GM19025 (cell line): Measurements from ENCODE around the gene H2AZ2.
A peak's percentile ranks its signal among the peaks of the same experiment; 100 is the strongest.

Source experiments
- ATAC-seq: cut with Tn5 transposase; IDR thresholded peaks from one replicate; pipeline ENCODE4 v1.9.1; 2021; ENCODE audit warnings: mild to moderate bottlenecking, low read depth, moderate library complexity; ENCODE audit not compliant: unreplicated experiment

Gene H2AZ2

DNA sequence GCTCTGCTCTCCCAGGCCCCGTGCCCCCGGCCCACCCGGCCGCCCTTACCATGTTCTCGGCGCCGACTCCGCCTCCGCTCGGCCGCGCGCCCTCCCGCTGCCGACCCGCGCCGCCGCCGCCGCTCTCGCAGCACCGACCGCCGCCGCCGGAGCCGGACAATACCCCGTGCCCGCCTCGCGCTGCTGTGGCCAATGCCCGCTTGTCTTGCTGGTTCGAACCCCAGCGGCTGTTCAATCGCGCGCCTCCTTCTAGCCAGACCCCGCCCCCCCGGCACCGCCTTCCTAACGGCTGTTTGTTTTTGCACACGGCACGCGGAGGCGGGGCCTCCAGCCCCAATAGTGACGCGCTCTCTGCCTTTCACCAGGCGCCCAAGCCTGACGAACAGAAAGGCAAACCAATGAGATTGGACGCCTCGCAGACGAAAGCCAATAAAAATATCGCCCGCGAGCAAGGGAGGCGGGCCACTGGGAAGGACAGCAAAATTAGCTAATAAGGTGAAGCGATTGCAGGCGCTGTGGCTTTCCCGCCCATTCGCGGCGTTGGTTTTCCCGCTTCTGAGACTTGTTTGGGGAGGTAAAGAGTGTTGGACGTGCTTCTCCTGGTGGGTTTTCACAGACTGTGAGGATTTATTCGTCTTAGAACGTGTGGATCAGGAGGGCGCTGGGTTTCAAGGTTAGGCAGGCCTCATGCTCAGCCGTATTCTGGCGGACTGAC lies at the start of gene H2AZ2:
Gene H2AZ2 (minus strand): TSS at position 168 of the 715 bp plus-strand sequence. CDS start 116 bp downstream, at position 52.
- ATAC-seq, result peak; percentile 79

DNA sequence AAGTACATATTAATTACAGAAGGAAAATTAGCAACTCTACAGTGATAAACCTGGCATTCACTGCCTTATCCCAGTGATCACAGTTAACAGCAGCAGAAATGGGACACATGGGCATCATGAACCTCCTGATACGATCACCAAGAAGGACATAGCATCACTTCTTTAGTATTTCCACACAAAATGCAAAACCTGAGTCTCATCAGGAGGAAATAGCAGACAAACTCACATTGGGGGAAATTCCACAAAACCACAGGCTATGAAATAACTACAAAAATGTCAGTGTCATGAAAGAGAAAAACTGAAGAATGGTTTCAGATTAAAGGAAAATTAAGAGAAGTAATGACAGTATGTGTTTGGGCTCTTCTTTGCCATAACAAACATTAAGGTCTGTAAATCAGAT lies 49.4 kb upstream of the H2AZ2 start:
- no peak for ATAC-seq

DNA sequence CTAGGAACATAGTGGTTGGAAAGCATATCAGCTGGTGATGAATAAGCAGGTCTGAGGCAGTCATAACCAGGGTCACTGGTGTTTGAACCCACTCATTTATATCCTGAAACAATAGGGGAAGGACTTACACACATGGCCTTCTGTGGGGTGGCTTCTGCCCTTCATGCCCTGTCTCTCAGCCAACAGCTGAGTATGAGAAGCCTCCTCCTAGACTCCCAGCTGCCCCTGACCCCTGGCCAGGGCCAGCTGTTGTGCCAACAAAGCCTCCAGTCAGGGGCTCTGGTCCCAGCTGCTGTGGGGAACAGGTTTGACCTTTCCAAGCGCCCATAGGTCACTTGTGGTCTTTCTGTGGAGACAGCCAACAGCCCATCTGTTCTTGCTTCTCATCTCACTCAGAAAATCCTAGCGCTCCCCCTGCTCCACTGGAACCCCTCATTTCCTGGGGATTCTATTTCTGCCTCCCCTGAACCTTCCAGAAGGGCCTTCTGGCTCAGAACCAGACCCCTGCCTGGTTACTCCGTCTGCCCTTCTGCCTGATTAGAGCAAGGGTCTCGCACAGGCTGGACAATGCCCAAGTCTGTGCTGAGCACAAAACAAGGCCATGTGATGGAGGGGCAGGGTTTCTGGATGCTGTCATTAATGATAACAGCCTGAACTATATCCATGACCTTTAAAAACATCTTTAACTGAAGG lies 47.1 kb upstream of the H2AZ2 start:
- no peak for ATAC-seq

DNA sequence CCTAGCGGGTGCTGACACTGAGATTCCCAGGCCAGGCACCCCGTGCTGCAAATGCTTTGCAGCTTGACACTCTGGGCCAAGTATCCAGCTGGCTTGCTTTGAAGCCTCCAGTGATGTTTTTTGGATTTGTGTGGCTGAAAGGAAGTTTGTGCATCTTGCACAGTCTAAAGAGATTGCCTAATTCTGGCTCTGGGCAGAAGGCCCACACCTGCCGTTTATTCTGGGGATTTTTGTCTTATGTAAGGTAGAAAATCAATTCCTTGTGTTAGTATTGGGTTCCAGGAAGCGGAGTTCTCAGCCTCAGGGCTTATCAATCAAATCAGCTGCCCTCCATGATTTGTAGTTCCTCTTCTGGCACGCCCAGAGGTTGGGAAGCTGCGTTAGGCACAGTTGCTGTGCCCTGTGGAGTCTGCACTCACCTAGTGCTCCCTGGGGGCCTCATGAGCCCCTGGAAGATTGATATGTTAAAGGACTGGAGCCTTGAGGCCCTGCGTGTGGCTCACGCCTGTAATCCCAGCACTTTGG lies 45.9 kb upstream of the H2AZ2 start:
- ATAC-seq, result no peak

DNA sequence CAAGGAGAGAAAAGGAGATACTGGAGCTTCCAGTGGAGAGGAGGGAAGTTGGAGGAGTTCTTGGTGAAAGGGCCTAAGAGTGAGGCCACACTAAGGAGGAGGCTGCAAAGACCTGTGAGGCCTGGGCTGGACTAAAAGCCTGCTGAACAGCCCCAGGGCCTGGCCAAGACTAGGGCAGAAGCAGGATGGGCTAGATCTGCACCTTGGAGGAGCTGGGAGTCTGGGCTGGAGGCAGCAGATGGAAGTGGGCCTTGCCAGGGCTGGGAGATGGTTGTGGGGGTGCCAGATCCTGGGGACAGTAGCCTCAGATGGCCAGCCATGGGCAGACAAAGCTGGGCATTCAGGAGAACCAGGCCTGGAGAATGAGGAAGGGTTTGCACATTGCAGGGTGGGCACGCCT lies 43.9 kb upstream of the H2AZ2 start:
- no peak for ATAC-seq

DNA sequence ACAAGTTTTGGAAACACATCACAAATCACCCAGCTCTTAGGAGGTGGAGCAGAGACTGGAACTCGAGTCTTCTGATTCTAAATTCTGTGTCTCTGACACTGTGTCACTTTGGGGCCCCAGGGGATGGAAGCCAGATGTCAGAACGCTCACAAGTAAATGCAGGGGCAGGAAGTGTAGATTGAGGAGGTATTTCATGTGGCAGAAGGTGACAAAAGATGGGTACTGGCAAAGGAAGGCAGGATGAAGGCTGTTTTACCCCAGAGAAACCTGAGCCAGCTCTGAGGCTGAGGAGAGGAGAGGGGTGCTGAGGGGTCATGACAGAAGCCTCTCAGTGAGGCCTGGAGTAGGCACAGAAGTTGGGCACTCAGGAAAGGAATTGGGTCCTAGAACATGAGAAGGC lies 43.5 kb upstream of the H2AZ2 start:
- ATAC-seq, result no peak

DNA sequence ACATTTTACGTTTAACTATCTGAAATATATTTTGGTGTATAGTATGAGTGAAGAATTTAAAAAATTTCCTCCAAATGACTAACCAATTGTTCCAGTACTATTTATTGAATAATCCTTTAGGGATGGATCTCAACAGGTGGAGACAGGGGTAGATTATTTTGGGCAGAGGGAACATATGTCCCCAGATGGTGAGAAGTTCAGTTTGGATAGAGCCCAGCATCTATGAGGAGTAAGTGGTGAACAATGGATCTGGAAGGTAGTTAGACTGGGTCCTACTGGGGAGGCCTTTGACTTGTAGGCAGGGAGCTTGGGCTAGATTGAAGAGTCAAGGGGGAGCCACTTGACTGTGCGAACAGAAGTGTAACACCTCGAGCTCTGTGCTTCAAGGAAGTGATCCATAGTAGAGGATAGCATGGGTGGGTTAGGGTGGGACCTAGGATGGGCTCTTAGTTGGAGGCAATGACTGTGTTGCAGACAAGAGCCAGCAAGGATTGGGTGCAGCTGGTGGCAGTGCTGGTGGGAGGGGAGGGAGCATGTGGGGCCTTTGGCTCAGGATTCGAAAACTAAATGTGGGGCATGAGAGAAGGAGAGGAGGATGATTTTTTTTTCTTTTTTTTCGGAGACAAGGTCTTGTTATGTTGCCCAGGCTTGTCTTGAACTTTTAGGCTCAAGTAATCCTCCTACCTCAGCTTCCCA lies 41.3 kb upstream of the H2AZ2 start:
- ATAC-seq, result no peak

DNA sequence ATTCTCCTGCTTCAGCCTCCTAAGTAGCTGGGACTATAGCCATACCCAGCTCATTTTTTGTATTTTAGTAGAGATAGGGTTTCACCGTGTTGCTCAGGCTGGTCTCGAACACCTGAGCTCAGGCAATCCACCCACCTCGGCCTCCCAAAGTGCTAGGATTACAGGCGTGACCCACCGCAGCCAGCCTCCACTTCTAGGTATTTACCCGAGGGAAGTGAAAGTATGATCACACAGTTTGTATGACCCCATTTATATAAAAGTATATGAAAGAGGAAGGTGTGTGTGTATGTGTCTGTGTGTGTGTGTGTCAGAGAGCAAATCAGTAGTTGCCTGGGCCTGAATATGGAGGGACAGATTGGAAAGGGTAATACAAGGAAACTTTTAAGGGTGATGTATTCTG lies 39.4 kb upstream of the H2AZ2 start:
- ATAC-seq, result no peak

DNA sequence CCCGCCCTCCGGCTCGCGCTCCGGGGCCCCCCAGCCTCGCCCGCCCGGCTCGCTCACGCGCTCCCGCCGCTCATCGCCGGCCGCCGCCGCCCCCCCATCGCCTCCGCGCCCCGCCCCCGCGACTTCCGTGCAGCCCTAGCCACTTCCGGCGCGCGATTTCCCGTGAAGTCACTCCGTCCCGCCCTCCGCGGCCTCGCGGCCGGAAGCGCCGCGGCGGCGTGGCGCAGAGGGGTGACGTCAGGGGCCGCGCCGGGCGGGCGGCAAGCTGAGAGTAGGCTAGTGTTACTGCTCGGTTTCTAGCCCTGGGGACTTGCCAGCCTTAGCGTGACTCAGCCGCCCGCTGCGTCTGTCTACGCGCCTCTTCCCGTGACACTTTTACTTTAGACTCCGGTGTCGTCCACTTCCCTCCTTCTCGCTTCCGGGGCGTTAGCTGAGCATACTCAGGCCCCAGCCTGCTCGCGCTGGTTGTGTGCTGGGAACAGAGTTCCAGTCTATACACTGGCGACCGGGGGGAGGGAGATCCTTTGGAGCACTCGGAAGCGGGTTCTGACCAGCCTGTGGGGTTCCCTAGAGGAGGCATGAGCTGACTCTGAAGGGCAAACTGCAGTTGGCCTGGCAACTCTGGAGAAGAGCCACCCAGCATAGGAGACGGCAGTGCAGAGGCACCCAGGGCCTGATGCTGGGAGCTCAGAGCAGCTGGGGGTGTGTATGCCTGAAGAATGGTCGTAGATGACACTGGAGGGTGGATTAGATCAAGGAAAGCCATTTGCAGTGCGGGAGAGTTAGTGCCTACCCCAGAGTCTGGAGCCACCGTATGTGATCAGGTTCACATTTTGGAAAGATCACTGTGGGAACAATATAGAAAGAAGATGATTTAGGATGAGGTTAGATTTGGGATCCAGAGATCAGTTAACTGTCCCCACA lies 37.8 kb upstream of the H2AZ2 start, which contains the start of gene PURB:
Gene PURB (minus strand): TSS at position 137 of the 924 bp plus-strand sequence. CDS start 182 bp downstream, outside the sequence.
- peak; percentile 84 for ATAC-seq

DNA sequence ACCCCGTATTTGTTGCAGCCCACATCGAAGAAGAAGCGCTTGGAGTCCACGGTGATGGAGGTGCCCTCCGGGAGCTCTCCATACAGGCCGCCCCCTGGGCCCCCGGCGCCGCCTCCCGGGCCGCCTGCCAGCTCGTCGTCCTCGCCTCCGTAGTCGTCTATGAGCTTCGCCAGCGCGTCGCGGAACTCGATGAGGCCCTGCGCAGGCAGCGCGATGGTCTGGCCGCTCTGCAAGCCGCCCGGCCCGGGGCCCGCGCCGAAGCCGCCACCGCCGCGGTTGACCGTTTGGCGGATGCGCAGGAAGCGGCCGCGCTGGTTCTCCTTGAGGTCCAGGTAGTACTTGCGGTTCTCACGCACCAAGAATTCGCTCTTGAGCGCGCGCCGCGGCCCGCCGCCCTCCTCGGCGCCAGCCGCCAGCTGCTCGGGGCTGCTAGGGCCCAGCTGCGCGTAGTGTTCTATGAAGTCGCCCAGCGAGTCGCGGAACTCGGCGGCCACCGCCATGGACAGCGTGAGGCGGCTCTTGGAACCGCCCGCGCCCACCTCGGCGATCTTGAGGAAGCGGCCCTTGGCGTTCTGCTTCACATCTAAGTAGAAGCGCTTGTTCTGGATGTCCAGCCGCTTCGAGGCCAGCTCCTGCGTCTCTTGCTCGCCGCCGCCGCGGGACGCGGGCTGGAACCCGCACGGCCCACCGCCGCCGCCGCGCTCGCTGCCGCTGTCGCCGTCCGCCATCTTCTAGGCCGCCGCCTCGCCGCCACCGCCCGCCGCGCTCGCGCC lies 36.9 kb upstream of the H2AZ2 start:
- ATAC-seq, result peak; percentile 18

DNA sequence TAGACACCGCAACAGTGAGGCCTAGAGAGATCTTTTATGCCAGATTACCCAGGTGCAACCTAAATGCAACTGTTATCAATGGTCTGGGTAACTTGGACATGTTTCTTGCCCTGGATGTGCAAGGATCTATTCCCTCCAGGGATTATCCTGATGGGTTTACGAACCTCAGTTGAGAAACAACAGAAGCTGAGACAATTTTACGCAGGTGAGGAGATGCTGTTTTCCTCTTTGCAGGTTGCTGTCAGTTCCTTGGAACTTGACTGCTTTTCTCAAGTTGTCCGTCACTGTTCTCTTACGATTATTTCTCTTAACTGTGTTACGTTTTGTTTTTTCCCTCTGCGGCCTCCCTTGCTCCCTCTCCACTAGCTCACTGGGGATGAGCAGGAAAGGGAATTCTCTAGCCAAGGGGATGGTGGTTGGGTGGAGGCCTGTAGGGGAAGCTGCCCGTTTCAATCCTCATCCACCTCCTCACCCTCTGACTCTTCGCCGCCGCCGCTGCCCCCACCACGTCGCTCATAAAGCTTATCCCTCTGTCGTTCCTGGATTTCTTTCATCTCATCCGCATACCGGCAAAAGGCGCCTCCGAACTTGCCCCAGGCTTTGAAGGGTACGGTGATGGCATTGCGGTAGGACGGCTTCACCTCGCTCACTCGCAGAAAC lies 36.2 kb upstream of the H2AZ2 start:
- no peak for ATAC-seq

DNA sequence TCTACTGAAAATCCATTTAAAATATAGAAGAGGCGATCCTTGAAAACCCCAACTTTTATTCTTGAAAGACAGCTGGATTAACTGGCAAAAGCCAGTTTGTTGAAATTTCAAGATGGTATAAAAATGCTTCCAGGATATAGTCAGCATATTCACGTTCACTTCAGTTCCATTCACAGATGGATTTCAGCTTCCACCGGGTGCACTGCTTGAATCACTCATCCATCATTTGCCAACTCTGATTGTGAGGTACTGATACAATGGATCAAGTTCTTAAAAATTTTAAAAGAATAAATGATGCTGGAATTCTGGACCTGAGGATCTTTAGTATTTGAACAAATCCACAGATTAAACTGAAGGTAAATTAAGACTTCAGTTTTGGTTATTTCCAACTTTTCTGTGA lies 35.0 kb upstream of the H2AZ2 start:
- no peak for ATAC-seq

DNA sequence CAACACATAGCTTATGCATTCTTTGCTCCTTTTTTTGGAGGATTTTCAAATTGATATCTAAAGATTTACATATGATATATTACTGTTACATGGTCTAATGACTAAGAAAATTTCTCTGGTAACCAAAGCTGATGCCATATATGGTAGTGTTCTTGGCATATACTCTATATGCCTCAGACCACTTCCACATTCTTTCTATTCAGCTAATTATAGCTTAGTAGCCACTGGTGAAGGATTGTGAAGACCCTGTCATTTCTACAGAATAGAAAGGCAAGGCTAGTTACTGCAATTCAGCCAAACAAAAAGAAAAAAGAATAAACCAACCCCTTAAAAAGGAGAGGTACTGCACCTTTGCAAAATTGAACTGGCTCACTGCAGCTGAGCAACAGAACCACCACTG lies 33.7 kb upstream of the H2AZ2 start:
- ATAC-seq, result no peak

DNA sequence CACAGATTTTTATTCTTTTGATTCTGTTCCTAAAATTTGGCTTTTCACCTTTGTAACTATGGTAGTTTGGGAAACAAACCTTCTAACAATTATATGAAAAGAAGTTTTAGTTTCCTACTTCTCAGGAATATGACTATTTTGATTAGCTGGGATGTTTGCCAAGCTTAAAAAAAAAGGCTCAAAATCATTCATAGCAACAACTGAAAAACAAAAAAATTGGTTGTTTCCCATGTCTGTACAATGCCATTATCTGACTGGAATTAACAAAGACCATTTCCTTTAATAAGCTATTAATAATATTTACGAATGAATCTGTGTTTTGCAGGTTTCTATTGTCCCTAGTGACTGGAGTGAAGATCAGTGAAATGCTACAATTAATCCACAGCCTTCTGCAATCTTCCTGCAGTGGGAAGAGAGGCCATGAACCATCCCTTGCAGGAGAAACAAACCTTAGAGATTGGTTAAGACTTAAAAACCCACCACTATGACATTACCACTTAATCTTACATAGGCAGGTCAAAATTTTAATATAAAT lies 33.2 kb upstream of the H2AZ2 start:
- ATAC-seq, result no peak

DNA sequence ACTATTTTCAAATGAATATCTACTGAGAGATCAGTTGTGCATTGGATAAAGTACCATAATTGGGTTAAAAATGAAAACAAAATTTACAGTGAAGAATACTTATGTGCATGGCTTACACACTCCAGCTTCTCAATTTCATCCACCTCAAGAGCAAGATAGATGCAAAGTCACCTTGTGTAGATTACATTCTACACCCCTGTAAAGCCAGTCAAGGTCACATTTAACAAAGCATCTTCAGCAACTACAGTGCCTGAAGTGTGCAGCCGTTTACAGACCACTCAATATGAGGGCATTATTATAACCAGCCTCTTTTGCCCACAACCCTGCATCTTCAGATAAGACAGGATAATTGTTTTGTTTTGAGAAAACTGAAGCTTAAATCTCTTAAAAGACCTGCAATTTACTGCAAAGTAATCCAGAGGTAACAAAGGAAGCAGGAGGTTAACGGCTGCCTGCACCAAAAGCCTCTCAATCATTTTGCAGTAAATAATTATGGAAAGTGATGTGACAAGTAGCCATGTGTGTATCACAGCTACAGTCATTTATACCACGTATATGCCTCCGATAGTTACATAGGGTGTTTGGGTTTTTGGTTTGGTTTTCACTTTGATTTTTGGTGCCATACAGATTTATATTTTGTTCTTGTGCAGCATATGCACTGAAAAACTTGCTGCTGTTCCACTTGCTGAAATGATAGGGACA lies 32.6 kb upstream of the H2AZ2 start:
- ATAC-seq, result no peak

DNA sequence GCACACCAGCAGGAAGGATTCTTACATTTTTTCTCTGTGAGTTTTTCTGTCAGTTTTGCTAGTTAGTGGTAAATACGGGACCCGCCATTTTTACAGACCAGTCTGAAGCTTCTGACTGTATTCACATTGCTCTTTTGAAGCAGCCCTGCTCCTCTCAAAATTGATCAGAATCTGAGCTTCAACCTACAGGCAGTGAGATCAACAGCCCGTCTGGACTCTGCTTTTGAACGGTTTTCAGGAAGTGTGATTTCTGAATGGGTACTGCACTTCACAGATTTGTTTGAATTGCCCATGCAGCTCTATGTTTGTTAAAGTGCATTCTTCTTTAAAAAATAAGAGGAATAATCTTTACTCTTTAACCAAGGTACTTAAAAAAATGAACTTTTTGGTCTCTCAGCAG lies 28.5 kb upstream of the H2AZ2 start:
- no peak for ATAC-seq

DNA sequence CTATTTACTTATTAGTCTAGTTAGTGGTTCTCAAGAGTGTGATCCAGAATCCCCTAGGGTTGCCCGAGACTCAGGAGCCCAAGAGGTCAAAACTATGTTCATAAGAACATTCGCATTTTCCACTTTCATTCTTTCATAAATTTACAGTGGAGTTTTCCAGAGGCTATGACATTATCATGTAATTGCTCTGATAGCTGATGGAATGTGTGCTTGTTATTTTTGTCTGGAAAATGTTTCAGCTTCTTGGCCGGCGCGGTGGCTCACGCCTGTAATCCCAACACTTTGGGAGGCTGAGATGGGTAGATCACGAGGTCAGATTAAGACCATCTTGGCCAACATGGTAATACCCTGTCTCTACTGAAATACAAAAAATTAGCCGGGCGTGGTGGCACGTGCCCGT lies 27.4 kb upstream of the H2AZ2 start:
- no peak for ATAC-seq

DNA sequence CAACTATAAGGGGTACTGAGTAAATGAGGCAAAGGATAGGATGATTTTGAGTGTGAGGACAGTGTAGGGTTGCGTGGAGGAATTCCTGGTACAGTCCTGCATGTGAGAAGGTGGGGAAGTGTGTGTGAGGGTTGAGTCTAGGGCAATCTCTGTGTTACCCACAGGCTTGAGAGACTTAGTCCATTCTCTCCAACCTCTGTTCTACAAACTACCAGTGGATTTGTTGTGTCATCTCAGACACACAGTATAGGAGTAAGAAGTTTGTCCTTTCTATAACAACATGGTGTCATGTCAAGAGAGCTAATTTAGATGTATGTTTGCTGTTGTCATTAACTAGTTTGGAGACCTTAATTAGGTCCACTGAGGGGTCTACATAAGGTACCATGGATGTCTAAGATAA lies 24.9 kb upstream of the H2AZ2 start:
- ATAC-seq, result no peak
